Measurements from ENCODE around the gene IFNK. TPM values are rescaled to one million over a fixed set of nuclear protein-coding genes. Genes with fewer than 3 reads are reported as not detected.
A peak's percentile ranks its signal among the peaks of the same experiment; 100 is the strongest.
"Not testable (repeated sequence)": the region's sequence is repeated elsewhere in the genome, so short reads cannot be mapped to it uniquely, and the experiment has no call there.

The IFNK gene
- total and polyA plus RNA-seq, 4 donors, result not detected

DNA sequence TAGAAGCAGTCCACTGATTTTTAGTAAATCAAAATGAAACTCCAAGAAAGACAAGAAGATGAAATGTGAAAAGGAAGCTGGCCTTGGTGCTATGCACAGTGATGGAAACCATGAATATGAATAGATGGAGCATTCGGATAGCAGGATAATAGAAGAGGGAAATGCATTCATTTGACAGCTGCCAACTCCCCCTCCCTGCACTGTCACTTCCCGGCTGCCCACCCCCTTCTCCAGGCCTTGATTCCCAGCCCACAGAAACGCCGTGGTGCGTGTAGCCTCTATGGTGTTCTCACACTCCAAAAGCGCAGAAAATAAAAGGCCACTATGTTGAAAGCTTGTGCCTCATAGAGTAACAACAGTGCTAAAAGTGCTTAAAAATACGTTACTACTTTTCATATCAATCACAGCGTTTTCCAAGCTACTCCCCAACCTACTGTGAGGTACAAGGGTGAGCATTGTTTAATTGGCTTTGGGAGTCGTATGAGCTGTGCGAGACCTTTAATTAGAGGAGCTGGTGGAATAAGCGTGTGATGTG lies 26.1 kb upstream of the IFNK start:
- DNase-seq (ENCODE audit: low spot score), result no peak

GRCh38 chr9:27499451-27499850 lies 24.6 kb upstream of the IFNK start:
- Histone ChIP-seq H3K36me3 (ENCODE audit: control insufficient read depth in 4 of 4, insufficient read depth in 3 of 4, low read depth in 1 of 4, low read length in 3 of 4) (no peaks in the 10 kb centered on the region), H3K9me3 (ENCODE audit: control insufficient read depth in 4 of 4, low read length in 3 of 4) (no peaks in the 10 kb centered on the region), H3K4me1 (ENCODE audit: control insufficient read depth in 4 of 4, insufficient read depth in 4 of 4, low read length in 3 of 4) (no peaks in the 10 kb centered on the region), H3K27me3 (ENCODE audit: control insufficient read depth in 4 of 4, insufficient read depth in 4 of 4, low read length in 3 of 4) (no peaks in the 10 kb centered on the region), H3K4me3 (ENCODE audit: low read depth in 1 of 3, low read length in 3 of 3) (no peak overlapping the region), H3K9ac (ENCODE audit: low read depth in 1 of 2, low read length in 2 of 2) (no peak overlapping the region), H3K27ac (ENCODE audit: low read depth in 1 of 2, low read length in 2 of 2) (no peak overlapping the region)
- 54% methylated on average over 2 of the region's 2 CpGs for WGBS
- no peak for DNase-seq (ENCODE audit: low spot score)
- TF ChIP-seq JUND (IDR thresholded peaks at IDR 0.05), result peak in 1 of 2 donors; percentile 60
- no peak for TF ChIP-seq FOXA1 (IDR thresholded peaks at IDR 0.05)
- no peak for TF ChIP-seq CTCF (IDR thresholded peaks at IDR 0.05; ENCODE audit: low read depth, low read length, missing input control)
- no peak for TF ChIP-seq YY1 (IDR thresholded peaks at IDR 0.05)
- TF ChIP-seq, protein P1, sequence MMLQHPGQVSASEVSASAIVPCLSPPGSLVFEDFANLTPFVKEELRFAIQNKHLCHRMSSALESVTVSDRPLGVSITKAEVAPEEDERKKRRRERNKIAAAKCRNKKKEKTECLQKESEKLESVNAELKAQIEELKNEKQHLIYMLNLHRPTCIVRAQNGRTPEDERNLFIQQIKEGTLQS (IDR thresholded peaks at IDR 0.05), result no peak

More for the DNA sequence above, 26.1 kb upstream of the IFNK start:
- H3K36me3 ChIP-seq (ENCODE audit: control insufficient read depth in 4 of 4, insufficient read depth in 3 of 4, low read depth in 1 of 4, low read length in 3 of 4), result no peaks in the 10 kb centered on the region
- H3K4me3 ChIP-seq (ENCODE audit: low read depth in 1 of 3, low read length in 3 of 3), result no peak overlapping the region
- H3K27ac ChIP-seq (ENCODE audit: low read depth in 1 of 2, low read length in 2 of 2), result no peak overlapping the region
- H3K9ac ChIP-seq (ENCODE audit: low read depth in 1 of 2, low read length in 2 of 2), result no peak overlapping the region
- no peak for TF ChIP-seq CTCF (IDR thresholded peaks at IDR 0.05; ENCODE audit: low read depth, low read length, missing input control)
- H3K27me3 ChIP-seq (ENCODE audit: control insufficient read depth in 4 of 4, insufficient read depth in 4 of 4, low read length in 3 of 4), result no peaks in the 10 kb centered on the region
- H3K4me1 ChIP-seq (ENCODE audit: control insufficient read depth in 4 of 4, insufficient read depth in 4 of 4, low read length in 3 of 4), result no peaks in the 10 kb centered on the region
- no peaks in the 10 kb centered on the region for H3K9me3 ChIP-seq (ENCODE audit: control insufficient read depth in 4 of 4, low read length in 3 of 4)
- WGBS, result 88% methylated on average over 11 of the region's 11 CpGs

- H3K27ac ChIP-seq (ENCODE audit: low read depth in 1 of 2, low read length in 2 of 2); H3K4me1 ChIP-seq (ENCODE audit: control insufficient read depth in 4 of 4, insufficient read depth in 4 of 4, low read length in 3 of 4): not testable (repeated sequence)
- WGBS, result 94% methylated on average over 3 of the region's 3 CpGs
Measured at GRCh38 chr9:27500902-27501301, 23.2 kb upstream of the IFNK start.

GRCh38 chr9:27503623-27504022 lies 20.5 kb upstream of the IFNK start:
- H3K9me3 ChIP-seq (ENCODE audit: control insufficient read depth in 4 of 4, low read length in 3 of 4), result no peaks in the 10 kb centered on the region
- no peak for DNase-seq (ENCODE audit: low spot score)
- no peak overlapping the region for H3K9ac ChIP-seq (ENCODE audit: low read depth in 1 of 2, low read length in 2 of 2)
- 94% methylated on average over 4 of the region's 4 CpGs for WGBS
- no peak overlapping the region for H3K4me3 ChIP-seq (ENCODE audit: low read depth in 1 of 3, low read length in 3 of 3)
- no peaks in the 10 kb centered on the region for H3K27me3 ChIP-seq (ENCODE audit: control insufficient read depth in 4 of 4, insufficient read depth in 4 of 4, low read length in 3 of 4)
- no peaks in the 10 kb centered on the region for H3K4me1 ChIP-seq (ENCODE audit: control insufficient read depth in 4 of 4, insufficient read depth in 4 of 4, low read length in 3 of 4)
- no peak overlapping the region for H3K27ac ChIP-seq (ENCODE audit: low read depth in 1 of 2, low read length in 2 of 2)
- no peaks in the 10 kb centered on the region for H3K36me3 ChIP-seq (ENCODE audit: control insufficient read depth in 4 of 4, insufficient read depth in 3 of 4, low read depth in 1 of 4, low read length in 3 of 4)
- TF ChIP-seq HNF4G (IDR thresholded peaks at IDR 0.05) (no peak), ZBTB33 (IDR thresholded peaks at IDR 0.05) (no peak), EGR1 (IDR thresholded peaks at IDR 0.05; ENCODE audit: low read depth in 2 of 2) (no peak), MAX (IDR thresholded peaks at IDR 0.05) (no peak), FOXA1 (IDR thresholded peaks at IDR 0.05) (no peak), HNF4A (conservative IDR thresholded peaks at IDR 0.05) (no peak), RXRA (IDR thresholded peaks at IDR 0.05) (no peak), FOXA2 (IDR thresholded peaks at IDR 0.05) (no peak)
- TF ChIP-seq, protein P2, sequence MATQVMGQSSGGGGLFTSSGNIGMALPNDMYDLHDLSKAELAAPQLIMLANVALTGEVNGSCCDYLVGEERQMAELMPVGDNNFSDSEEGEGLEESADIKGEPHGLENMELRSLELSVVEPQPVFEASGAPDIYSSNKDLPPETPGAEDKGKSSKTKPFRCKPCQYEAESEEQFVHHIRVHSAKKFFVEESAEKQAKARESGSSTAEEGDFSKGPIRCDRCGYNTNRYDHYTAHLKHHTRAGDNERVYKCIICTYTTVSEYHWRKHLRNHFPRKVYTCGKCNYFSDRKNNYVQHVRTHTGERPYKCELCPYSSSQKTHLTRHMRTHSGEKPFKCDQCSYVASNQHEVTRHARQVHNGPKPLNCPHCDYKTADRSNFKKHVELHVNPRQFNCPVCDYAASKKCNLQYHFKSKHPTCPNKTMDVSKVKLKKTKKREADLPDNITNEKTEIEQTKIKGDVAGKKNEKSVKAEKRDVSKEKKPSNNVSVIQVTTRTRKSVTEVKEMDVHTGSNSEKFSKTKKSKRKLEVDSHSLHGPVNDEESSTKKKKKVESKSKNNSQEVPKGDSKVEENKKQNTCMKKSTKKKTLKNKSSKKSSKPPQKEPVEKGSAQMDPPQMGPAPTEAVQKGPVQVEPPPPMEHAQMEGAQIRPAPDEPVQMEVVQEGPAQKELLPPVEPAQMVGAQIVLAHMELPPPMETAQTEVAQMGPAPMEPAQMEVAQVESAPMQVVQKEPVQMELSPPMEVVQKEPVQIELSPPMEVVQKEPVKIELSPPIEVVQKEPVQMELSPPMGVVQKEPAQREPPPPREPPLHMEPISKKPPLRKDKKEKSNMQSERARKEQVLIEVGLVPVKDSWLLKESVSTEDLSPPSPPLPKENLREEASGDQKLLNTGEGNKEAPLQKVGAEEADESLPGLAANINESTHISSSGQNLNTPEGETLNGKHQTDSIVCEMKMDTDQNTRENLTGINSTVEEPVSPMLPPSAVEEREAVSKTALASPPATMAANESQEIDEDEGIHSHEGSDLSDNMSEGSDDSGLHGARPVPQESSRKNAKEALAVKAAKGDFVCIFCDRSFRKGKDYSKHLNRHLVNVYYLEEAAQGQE (IDR thresholded peaks at IDR 0.05), result no peak

More at GRCh38 chr9:27500902-27501301, 23.2 kb upstream of the IFNK start:
- H3K9me3 ChIP-seq (ENCODE audit: control insufficient read depth in 4 of 4, low read length in 3 of 4); H3K9ac ChIP-seq (ENCODE audit: low read depth in 1 of 2, low read length in 2 of 2); H3K27me3 ChIP-seq (ENCODE audit: control insufficient read depth in 4 of 4, insufficient read depth in 4 of 4, low read length in 3 of 4); H3K36me3 ChIP-seq (ENCODE audit: control insufficient read depth in 4 of 4, insufficient read depth in 3 of 4, low read depth in 1 of 4, low read length in 3 of 4); H3K4me3 ChIP-seq (ENCODE audit: low read depth in 1 of 3, low read length in 3 of 3); DNase-seq (ENCODE audit: low spot score): not testable (repeated sequence)
